MM.1S (cell line): ENCODE results near the gene NUDT1.

Experiments
- EZH2 ChIP-seq: fragments of 300-600 bp; sonication (generic); optimal IDR thresholded peaks from 2 replicates; pipeline ENCODE3; 2017; ENCODE audit warnings: low read depth, mild to moderate bottlenecking, antibody characterized with exemption, low read length, mixed read lengths
- EZH2phosphoT487 ChIP-seq: fragments of 300-600 bp; sonication (generic); IDR thresholded peaks from 2 replicates; pipeline ENCODE4 v1.6.1; 2018; ENCODE audit warnings: antibody characterized with exemption, low read length
- TF ChIP-seq, protein P1 (sequence below): fragments of 300-600 bp; sonication (generic); IDR thresholded peaks from 2 replicates; pipeline ENCODE4 v1.5.1; 2016; ENCODE audit warnings: antibody characterized with exemption, low read length, mixed read lengths

DNA sequence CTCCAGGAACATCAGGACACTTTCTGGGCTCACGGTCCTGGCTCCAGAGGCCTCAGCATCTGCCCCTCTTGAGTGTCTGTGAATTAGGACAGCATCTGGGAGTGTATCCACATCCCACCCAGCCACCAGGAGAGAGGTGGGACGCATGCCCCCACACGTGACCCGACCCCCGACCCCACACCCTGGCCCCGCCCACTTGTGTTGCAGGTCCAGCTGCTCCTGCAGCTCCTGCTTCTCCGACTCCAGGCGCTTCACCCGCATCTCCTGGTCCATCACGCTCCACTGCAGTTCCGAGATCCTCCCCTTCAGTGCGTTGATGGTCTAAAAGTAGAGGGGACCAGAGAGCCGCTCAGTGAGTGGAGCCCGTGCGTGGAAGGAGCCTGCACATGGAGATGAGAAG lies 22.9 kb upstream of the NUDT1 start:
- no peak for TF ChIP-seq EZH2
- TF ChIP-seq, protein P1, sequence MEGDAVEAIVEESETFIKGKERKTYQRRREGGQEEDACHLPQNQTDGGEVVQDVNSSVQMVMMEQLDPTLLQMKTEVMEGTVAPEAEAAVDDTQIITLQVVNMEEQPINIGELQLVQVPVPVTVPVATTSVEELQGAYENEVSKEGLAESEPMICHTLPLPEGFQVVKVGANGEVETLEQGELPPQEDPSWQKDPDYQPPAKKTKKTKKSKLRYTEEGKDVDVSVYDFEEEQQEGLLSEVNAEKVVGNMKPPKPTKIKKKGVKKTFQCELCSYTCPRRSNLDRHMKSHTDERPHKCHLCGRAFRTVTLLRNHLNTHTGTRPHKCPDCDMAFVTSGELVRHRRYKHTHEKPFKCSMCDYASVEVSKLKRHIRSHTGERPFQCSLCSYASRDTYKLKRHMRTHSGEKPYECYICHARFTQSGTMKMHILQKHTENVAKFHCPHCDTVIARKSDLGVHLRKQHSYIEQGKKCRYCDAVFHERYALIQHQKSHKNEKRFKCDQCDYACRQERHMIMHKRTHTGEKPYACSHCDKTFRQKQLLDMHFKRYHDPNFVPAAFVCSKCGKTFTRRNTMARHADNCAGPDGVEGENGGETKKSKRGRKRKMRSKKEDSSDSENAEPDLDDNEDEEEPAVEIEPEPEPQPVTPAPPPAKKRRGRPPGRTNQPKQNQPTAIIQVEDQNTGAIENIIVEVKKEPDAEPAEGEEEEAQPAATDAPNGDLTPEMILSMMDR: no peak
- no peak for TF ChIP-seq EZH2phosphoT487
